Mesenchymal stem cell (in vitro differentiated cells and primary cell): Measurements from ENCODE around the gene LSM4.

ENCODE experiments used
- DNase-seq: peaks from one replicate; pipeline ENCODE4 v3.0.0-alpha.2; 2013
- H2AFZ ChIP-seq: one replicate; pipeline ENCODE4 v1.6.1; 2013; ENCODE audit warnings: low read depth, mild to moderate bottlenecking, control low read depth, inconsistent platforms, low read length, moderate library complexity
- H2AK5ac ChIP-seq: 2 replicates; pipeline ENCODE4 v1.6.1; 2013; ENCODE audit warnings: low read length, moderate library complexity, mild to moderate bottlenecking, inconsistent platforms; ENCODE audit not compliant: severe bottlenecking
- H2BK120ac ChIP-seq: one replicate; pipeline ENCODE4 v1.6.1; 2013; ENCODE audit warnings: low read depth, mild to moderate bottlenecking, inconsistent platforms, low read length, moderate library complexity
- H2BK12ac ChIP-seq, 2 experiments: one replicate each; pipeline ENCODE4 v1.6.1; 2013; ENCODE audit warnings: inconsistent platforms in 2 of 2, low read length in 2 of 2, mild to moderate bottlenecking in 2 of 2, moderate library complexity in 2 of 2, control low read depth in 1 of 2
- H2BK15ac ChIP-seq: one replicate; pipeline ENCODE4 v1.6.1; 2013; ENCODE audit warnings: mild to moderate bottlenecking, low read depth, inconsistent platforms; ENCODE audit not compliant: poor library complexity, severe bottlenecking
- H2BK5ac ChIP-seq: 2 replicates; pipeline ENCODE4 v1.6.1; 2013; ENCODE audit warnings: low read depth, mild to moderate bottlenecking, low read length, control low read depth, inconsistent platforms; ENCODE audit not compliant: poor library complexity, severe bottlenecking
- H3K14ac ChIP-seq, 2 experiments: one replicate each; pipeline ENCODE4 v1.6.1; 2013; ENCODE audit warnings: inconsistent platforms in 2 of 2, low read length in 2 of 2, control low read depth in 1 of 2, mild to moderate bottlenecking in 1 of 2, moderate library complexity in 1 of 2
- H3K18ac ChIP-seq, 2 experiments: one replicate each; pipeline ENCODE4 v1.6.1; 2013; ENCODE audit warnings: inconsistent platforms in 2 of 2, low read length in 2 of 2, control low read depth in 1 of 2, low read depth in 1 of 2, mild to moderate bottlenecking in 1 of 2
- H3K23ac ChIP-seq, 2 experiments: one replicate each; pipeline ENCODE4 v1.6.1; 2013; ENCODE audit warnings: inconsistent platforms in 2 of 2, low read length in 2 of 2, mild to moderate bottlenecking in 2 of 2, moderate library complexity in 2 of 2, control low read depth in 1 of 2
- H3K27ac ChIP-seq: 2 replicates; pipeline ENCODE4 v1.5.1; 2013; ENCODE audit warnings: mild to moderate bottlenecking, moderate library complexity, low read length, control low read depth, inconsistent platforms; ENCODE audit not compliant: poor library complexity, severe bottlenecking
- H3K27me3 ChIP-seq, 2 experiments: 2 replicates each; pipeline versions ENCODE4 v1.6.1 to v1.7.0; 2013; ENCODE audit warnings: low read length in 2 of 2, mild to moderate bottlenecking in 2 of 2, moderate library complexity in 2 of 2, control low read depth in 1 of 2, inconsistent platforms in 1 of 2; ENCODE audit not compliant: control insufficient read depth in 1 of 2, insufficient read depth in 1 of 2
- H3K36me3 ChIP-seq, 2 experiments: 2 replicates each; pipeline versions ENCODE4 v1.6.1 to v1.7.0; 2013; ENCODE audit warnings: low read length in 2 of 2, control low read depth in 1 of 2, inconsistent platforms in 1 of 2, low read depth in 1 of 2, mild to moderate bottlenecking in 1 of 2; ENCODE audit not compliant: insufficient read depth in 2 of 2, control insufficient read depth in 1 of 2
- H3K4ac ChIP-seq, 2 experiments: one replicate each; pipeline ENCODE4 v1.6.1; 2013; ENCODE audit warnings: inconsistent platforms in 2 of 2, low read length in 2 of 2, mild to moderate bottlenecking in 2 of 2, moderate library complexity in 2 of 2, control low read depth in 1 of 2, low read depth in 1 of 2
- H3K4me1 ChIP-seq: 2 replicates; pipeline ENCODE4 v1.6.1; 2013; ENCODE audit warnings: low read depth, low read length, control low read depth; ENCODE audit not compliant: control insufficient read depth, insufficient read depth
- H3K4me2 ChIP-seq: 2 replicates; pipeline ENCODE4 v1.6.1; 2013; ENCODE audit warnings: low read length, mild to moderate bottlenecking, inconsistent platforms; ENCODE audit not compliant: poor library complexity, severe bottlenecking
- H3K4me3 ChIP-seq, 2 experiments: 2 replicates each; pipeline versions ENCODE4 v1.5.1 to v1.7.0; 2013; ENCODE audit warnings: low read length in 2 of 2, mild to moderate bottlenecking in 2 of 2, control low read depth in 1 of 2, low read depth in 1 of 2; ENCODE audit not compliant: insufficient read depth in 1 of 2
- H3K79me1 ChIP-seq: replicated peaks from 2 replicates; pipeline ENCODE4 v1.6.1; 2013; ENCODE audit warnings: mild to moderate bottlenecking, control low read depth, low read length, inconsistent platforms; ENCODE audit not compliant: poor library complexity, severe bottlenecking
- H3K9ac ChIP-seq: 2 replicates; pipeline ENCODE4 v1.7.0; 2013; ENCODE audit warnings: mild to moderate bottlenecking, low read length, moderate library complexity
- H3K9me3 ChIP-seq: 2 replicates; pipeline ENCODE4 v1.7.0; 2013; ENCODE audit warnings: mild to moderate bottlenecking, low read length; ENCODE audit not compliant: control insufficient read depth
- H4K8ac ChIP-seq: one replicate; pipeline ENCODE4 v1.6.1; 2013; ENCODE audit warnings: inconsistent platforms, mild to moderate bottlenecking, low read length, moderate library complexity
- H4K91ac ChIP-seq: one replicate; pipeline ENCODE4 v1.6.1; 2013; ENCODE audit warnings: mild to moderate bottlenecking, low read length, inconsistent platforms
- WGBS: methylation state at CpG from one replicate; pipeline ENCODE4 v1.1.7; 2013; ENCODE audit warnings: mixed read lengths; 5-methylcytosine and 5-hydroxymethylcytosine counted together

LSM4 gene

DNA sequence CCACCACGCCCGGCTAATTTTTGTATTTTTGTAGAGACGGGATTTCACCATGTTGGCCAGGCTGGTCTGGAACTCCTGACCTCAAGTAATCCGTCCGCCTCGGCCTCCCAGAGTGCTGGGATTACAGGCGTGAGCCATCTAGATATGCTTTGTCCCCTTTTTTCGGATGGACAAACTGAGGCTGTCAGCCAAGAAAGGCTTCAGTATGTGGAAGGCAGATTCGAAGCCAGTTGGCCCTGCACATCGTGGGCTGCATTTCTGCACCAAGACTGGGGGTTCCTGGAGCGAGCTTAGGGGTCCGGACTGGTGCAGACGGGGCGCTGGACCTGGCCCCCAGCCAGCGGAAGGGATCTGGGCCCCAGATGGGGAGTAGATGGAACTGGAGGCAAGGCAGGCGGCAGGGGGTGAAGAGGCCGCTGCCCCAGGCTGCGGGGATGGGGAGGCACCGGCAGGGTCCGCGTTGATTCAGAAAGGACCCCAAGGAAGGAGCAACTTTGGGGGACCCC lies 31.8 kb downstream of the LSM4 start:
- Histone ChIP-seq H3K9ac (peak overlapping the region; percentile 94), H3K9me3 (no peaks in the 10 kb centered on the region), H3K4ac (peak overlapping the region; percentile 45 to 90), H2AK5ac (peak overlapping the region; percentile 86), H3K79me1 (no peaks in the 10 kb centered on the region), H3K4me2 (peak overlapping the region; percentile 75), H3K36me3 (no peaks in the 10 kb centered on the region), H3K27ac (peak overlapping the region; percentile 57), H3K23ac (peak overlapping the region in 1 of 2 experiments; percentile 81), H2BK120ac (peak overlapping the region; percentile 94), H3K4me1 (peaks cover 45% of the 10 kb centered on the region), H3K18ac (peak overlapping the region; percentile 81 to 89), H2AFZ (no peak overlapping the region), H2BK5ac (peak overlapping the region; percentile 9), H3K14ac (no peak overlapping the region), H3K4me3 (peak overlapping the region; percentile 66 to 79), H2BK12ac (peak overlapping the region; percentile 69 to 96), H3K27me3 (no peaks in the 10 kb centered on the region), H4K8ac (peak overlapping the region; percentile 88), H4K91ac (peak overlapping the region; percentile 98), H2BK15ac (peak overlapping the region; percentile 95)
- 61% methylated on average over 20 of the region's 21 CpGs for WGBS
- DNase-seq: no peak

DNA sequence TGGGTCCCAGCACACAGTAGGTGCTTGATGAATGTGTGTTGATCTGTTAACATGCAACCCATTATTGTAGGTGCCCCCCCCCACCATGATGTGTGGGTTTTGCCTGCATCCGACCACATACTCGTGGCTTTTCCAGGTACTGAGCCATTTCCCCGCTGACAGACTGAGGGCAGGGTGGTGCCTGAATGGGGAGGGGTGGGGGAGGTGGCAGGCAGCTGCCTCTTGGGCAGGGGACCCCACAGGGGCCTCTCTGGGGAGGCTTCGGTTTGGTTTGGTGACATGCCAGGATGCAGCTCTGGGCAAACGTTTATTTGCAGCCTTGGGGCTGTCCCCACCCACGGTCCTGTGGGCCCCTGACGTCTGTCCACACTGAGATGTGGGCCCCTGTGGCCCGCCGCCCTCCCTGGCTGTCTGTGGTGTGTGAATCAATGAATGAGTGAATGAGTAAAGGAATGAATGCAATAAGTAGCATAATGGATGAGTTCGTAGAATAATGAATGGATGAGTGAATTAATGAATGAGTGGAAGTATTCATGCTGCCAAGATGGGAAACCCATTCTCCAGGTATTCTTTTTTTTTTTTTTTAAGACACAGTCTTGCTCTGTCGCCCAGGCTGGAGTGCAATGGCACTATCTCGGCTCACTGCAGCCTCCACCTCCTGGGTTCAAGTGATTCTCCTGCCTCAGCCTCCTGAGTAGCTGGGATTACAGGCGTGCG lies 32.4 kb downstream of the LSM4 start:
- no peaks in the 10 kb centered on the region for H3K36me3 ChIP-seq
- no peak for DNase-seq
- peak overlapping the region in 1 of 2 experiments; percentile 67 for H3K18ac ChIP-seq
- no peak overlapping the region for H2AFZ ChIP-seq
- peak overlapping the region in 1 of 2 experiments; percentile 82 for H2BK12ac ChIP-seq
- H2BK5ac ChIP-seq: no peak overlapping the region
- H4K91ac ChIP-seq: peak overlapping the region; percentile 62
- H3K14ac ChIP-seq: peak overlapping the region in 1 of 2 experiments; percentile 18
- H3K4me3 ChIP-seq: no peak overlapping the region
- no peaks in the 10 kb centered on the region for H3K27me3 ChIP-seq
- H2BK120ac ChIP-seq: no peak overlapping the region
- H3K9ac ChIP-seq: peak overlapping the region; percentile 36
- no peaks in the 10 kb centered on the region for H3K79me1 ChIP-seq
- H3K4me2 ChIP-seq: no peak overlapping the region
- WGBS: 81% methylated on average over 14 of the region's 14 CpGs
- H3K4ac ChIP-seq: peak overlapping the region in 1 of 2 experiments; percentile 11
- H2AK5ac ChIP-seq: peak overlapping the region; percentile 41
- H3K9me3 ChIP-seq: no peaks in the 10 kb centered on the region
- H3K27ac ChIP-seq: peak overlapping the region; percentile 18
- H3K4me1 ChIP-seq: peaks cover 47% of the 10 kb centered on the region
- peak overlapping the region in 1 of 2 experiments; percentile 9 for H3K23ac ChIP-seq
- peak overlapping the region; percentile 57 for H4K8ac ChIP-seq
- peak overlapping the region; percentile 68 for H2BK15ac ChIP-seq

DNA sequence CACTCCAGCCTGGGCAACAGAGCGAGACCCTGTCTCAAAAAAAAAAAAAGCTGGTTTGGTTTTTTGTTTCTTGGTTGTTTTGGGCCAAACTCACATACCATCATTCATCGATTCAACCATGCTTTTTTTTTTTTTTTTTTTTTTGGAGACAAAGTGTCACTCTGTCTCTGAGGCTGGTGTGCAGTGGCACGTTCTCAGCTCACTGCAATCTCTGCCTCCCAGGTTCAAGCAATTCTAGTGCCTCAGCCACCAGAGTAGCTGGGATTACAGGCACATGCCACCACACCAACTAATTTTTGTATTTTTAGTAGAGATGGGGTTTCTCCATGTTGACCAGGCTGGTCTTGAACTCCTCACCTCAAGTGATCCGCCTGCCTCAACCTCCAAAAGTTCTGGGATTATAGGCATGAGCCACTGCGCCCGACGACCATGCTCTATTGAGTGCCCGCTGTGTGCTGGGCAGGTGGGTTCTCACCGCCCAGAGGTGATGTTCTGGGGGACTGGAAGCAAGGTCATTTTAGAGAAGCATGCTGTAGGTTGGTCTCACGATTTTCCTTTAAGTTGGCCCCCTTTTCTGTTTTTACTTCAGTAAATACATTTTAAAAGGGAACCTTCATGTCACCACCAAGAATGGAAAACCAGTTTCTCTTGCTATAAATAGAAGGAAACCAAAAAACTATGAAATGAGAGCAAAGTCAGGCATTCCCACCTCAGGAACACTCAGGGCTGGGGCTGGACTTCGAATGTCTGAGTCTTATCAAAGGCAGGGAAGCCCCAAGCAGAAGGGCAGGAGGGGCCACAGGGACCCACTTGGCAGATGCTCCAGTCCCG lies 33.2 kb downstream of the LSM4 start:
- Histone ChIP-seq H2BK15ac (peak overlapping the region; percentile 1), H2AK5ac (no peak overlapping the region), H2AFZ (no peak overlapping the region), H3K27ac (peak overlapping the region; percentile 18), H3K18ac (peak overlapping the region in 1 of 2 experiments; percentile 67), H4K91ac (peak overlapping the region; percentile 62), H3K4me2 (no peak overlapping the region), H3K4ac (peak overlapping the region in 1 of 2 experiments; percentile 11), H3K9ac (peak overlapping the region; percentile 36), H2BK120ac (no peak overlapping the region), H3K4me1 (peaks cover 47% of the 10 kb centered on the region), H3K14ac (peak overlapping the region in 1 of 2 experiments; percentile 18), H3K36me3 (no peaks in the 10 kb centered on the region), H3K27me3 (no peaks in the 10 kb centered on the region), H2BK12ac (peak overlapping the region in 1 of 2 experiments; percentile 82), H3K23ac (peak overlapping the region in 1 of 2 experiments; percentile 9), H2BK5ac (peak overlapping the region; percentile 15), H3K79me1 (no peaks in the 10 kb centered on the region), H3K4me3 (no peak overlapping the region), H4K8ac (peak overlapping the region; percentile 57), H3K9me3 (no peaks in the 10 kb centered on the region)
- DNase-seq: peak; percentile 49
- WGBS: 87% methylated on average over 7 of the region's 12 CpGs
